Cardiac fibroblast (primary cell): ENCODE data around the gene CFAP299.

Source experiments
- DNase-seq, 2 donors: peaks; one replicate each; pipeline versions ENCODE4 v3.0.0 to v3.0.0-alpha.2; 2010; ENCODE audit warnings: low read depth in 2 of 2
- H3K4me3 ChIP-seq, 2 donors: replicated peaks in 1 of 2; 1 replicate in 1 of 2; 2 replicates in 1 of 2; pipeline ENCODE4 v1.5.1; 2011; ENCODE audit warnings: low read depth in 2 of 2, low read length in 2 of 2, mild to moderate bottlenecking in 2 of 2, moderate library complexity in 1 of 2
- CTCF ChIP-seq: IDR thresholded peaks from one replicate; pipeline ENCODE4 v1.5.1; 2011; ENCODE audit warnings: low read depth, mild to moderate bottlenecking, low read length, inconsistent platforms

Gene CFAP299

GRCh38 chr4:80484712-80485111 is 149.2 kb downstream of the CFAP299 start:
- no peak overlapping the region for H3K4me3 ChIP-seq
- TF ChIP-seq CTCF, result no peak
- no peak for DNase-seq

GRCh38 chr4:80486603-80487002 is 151.1 kb downstream of the CFAP299 start:
- TF ChIP-seq CTCF, result no peak
- DNase-seq, result no peak
- H3K4me3 ChIP-seq, result no peak overlapping the region

- no peak overlapping the region for H3K4me3 ChIP-seq
- no peak for TF ChIP-seq CTCF
- no peak for DNase-seq
These were observed 154.3 kb downstream of the CFAP299 start for GRCh38 chr4:80489798-80490197.

- no peak overlapping the region for H3K4me3 ChIP-seq
- DNase-seq, result no peak
- TF ChIP-seq CTCF, result no peak
These were observed 157.2 kb downstream of the CFAP299 start for GRCh38 chr4:80492761-80493160.

- TF ChIP-seq CTCF, result no peak
- DNase-seq, result no peak
- H3K4me3 ChIP-seq, result no peak overlapping the region
These were observed 160.3 kb downstream of the CFAP299 start for GRCh38 chr4:80495865-80496264.

- no peak for TF ChIP-seq CTCF
- no peak for DNase-seq
- no peak overlapping the region for H3K4me3 ChIP-seq
These were observed 163.2 kb downstream of the CFAP299 start for GRCh38 chr4:80498725-80499124.

GRCh38 chr4:80500613-80501012 is 165.1 kb downstream of the CFAP299 start:
- DNase-seq, result no peak
- TF ChIP-seq CTCF, result no peak
- H3K4me3 ChIP-seq, result no peak overlapping the region
